SH-SY5Y (cell line): ENCODE results near the gene SCN2B.

Experiments used
- GATA2 ChIP-seq: IDR thresholded peaks from 2 replicates; pipeline ENCODE4 v1.6.1; 2011; ENCODE audit warnings: mild to moderate bottlenecking, low read depth, low read length
- GATA3 ChIP-seq: IDR thresholded peaks from 2 replicates; pipeline ENCODE4 v1.6.1; 2011; ENCODE audit warnings: low read depth, mild to moderate bottlenecking, low read length, moderate library complexity

The SCN2B gene

DNA sequence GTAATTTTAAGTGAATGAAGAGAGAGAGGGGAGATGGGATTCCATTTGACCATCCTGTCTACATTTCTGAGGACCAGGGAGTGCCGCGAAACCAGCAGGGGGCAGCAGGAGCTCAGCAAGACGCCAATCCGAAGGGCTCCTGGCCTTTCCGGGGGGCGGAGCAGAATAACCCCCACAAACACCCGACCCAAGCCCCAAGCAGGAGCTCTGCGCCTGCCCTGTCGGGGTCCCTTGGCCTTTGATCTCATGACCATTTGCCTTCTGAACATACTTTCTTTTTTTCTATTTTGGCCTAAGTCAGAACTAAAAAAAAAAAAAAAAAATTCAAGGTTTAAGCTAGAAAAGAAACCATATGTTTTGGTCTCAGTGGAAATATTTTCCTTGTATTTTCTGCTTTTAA lies 21.9 kb upstream of the SCN2B start:
- TF ChIP-seq GATA2 (no peak), GATA3 (no peak)

DNA sequence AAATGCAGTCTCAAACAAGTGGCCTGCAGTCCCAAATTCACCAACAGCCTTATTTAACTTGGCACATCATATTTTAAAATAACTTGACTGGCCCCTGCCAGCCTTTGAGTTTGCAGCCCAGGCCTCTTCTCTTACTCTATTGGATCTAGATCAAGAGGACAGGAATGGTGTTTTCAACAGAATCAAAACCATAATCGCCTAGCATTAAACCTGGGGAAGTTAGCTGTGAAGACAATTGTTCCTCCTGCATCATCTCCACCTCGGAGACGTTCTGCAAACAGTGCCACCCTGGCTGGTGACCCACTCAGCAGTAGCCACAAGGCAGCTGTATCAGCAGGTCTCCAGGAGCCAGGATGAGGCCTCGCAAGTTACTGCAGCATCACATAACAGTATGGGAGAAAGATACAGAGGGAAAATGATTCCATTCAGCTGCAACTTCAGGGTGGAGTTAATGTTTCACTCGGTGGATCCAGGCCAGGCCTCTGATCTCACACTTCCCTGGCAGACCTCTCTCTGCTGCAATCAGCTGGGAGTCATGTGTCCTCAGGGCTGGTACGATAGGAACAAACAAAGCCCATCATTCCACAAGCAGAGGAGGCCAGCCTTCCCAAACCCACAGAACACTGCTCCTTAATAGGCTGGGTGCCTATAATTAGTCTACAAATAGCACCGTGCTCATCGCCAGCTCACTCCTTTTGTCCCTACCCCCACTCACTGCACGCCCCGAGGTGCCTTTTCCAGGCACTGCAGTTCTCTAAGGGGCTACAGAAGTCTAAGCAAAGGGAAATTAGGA lies 18.6 kb upstream of the SCN2B start:
- TF ChIP-seq GATA2 (no peak), GATA3 (no peak)

DNA sequence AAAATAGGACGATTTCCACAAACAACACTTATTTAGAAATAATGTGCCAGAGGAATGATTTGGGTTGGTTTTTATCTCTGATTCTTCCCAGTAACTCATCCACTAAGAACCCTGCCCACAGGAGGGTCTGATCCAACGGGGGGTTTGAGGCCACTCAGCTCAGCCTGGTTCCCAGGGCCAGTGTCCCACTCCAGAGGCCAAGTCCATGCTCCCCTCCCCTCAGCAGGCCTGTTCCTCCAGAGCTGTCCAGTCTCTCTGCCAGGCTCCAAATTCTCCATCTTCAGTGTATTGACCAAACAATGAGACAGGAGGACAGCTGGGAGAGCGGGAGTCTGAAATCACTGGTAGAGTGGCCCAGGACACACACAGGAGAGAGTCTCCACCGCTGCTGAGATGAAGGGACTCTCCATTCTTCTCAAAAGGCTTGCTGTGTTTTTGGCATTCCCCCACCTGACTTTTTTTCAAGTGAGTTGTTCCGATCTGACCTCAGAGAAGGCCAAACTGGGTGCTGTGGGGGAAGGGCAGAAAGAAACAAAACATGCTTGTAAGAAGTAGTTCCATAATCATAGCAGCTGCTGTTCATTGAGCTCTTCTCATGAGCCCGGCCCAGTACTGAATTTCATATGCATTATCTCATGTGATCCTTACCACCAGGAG lies 17.6 kb upstream of the SCN2B start:
- TF ChIP-seq GATA2 (no peak), GATA3 (no peak)

DNA sequence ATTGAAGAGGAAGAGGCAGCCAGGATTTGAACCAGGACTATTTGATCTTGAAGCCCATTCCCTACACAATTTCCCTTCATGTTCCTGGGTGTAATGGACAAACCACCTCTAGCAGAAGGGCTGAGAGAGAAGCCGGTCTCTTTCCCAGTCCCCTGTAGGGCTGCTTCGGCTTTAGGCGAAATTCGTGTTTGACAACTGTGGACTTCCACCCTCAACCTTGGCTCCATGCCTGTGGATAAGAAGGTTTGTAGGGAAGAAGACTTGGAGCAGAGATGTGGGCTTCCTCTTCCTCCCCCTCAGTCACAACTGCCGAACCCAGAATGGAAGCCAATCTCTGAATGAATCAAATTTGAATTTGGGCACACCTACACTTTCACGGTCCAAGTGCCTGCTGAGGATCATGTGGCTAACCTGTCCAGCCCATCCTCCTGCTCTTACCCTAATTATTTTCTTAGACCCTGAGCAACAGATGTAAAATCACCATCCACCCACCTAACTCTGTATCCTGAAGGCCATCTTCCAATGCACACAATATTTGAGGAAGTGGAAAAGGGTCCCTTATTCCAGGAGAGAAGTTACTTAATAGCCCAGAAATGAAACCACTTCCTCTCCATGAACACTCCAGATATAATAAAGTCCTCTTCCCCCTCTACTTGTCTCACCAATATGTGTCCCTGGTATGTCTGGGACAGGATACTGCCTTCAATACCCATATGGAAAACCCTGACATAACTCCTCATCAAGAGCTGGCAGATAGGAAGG lies 10.1 kb upstream of the SCN2B start:
- TF ChIP-seq GATA2 (no peak), GATA3 (no peak)

DNA sequence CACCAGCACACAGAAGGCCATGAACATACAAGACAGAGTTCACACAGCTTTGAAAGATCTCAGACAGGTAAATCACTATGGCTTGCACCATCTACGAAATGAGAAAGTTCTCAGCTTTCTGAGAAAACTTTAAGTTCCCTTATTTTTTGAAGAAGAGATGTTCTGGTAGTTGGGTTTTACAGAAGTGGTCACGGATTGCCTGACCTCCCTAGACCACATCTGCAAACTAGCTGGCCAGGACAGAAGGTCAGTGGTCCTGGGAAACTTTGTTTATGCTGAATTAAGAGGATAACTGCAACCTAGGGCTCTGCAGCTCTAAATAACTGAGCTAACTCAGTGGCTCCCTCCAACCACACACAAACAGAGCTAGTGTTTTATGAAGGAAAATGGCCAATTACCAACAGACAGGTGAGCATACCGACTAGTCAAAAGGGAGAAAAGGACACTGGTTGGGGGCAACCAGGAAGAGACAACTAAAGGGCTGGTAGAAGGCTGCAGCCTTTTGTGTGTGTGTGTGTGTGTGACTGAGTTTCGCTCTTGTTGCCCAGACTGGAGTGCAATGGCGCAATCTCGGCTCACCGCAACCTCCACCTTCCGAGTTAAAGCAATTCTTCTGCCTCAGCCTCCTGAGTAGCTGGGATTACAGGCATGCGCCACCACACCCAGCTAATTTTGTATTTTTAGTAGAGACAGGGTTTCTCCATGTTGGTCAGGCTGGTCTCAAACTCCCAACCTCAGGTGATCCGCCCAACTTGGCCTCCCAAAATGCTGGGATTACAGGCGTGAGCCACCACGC lies 8.5 kb upstream of the SCN2B start:
- TF ChIP-seq GATA3, result no peak
- no peak for TF ChIP-seq GATA2

DNA sequence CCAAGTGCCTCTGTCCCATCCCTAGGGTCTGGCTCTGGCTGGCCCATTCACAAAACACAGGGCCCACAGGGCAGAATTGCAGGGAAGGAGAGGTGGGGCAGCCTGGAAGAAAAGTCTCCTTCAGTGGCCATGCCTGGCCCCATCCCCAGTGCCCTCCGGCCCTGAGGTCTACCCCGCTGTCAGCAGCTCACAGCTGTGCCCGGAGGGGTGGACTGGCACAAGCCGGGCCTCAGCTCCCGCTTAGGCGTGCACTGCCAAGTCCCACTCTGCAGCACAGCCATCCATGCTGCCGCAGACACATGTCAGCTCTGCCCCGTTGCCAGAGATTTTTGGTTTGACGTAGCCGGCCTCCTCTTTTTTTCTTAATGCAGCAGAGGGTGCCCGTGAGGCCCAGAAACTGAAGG lies 3.9 kb upstream of the SCN2B start:
- no peak for TF ChIP-seq GATA3
- TF ChIP-seq GATA2, result no peak

DNA sequence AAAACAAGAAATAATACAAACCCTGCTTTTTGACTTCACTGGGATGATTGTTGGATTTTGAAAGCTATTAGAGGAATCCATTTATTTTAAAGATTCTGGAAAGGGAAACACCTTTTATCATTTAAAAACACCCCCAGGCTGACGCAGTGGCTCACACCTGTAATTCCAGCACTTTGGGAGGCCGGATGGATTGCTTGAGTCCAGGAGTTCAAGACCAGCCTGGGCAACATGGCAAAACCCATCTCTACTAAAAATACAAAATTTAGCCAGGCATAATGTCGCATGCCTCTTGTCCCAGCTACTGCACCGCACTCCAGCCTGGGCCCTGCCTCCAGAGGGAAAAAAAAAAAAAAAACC lies 317 bp upstream of the SCN2B start:
- TF ChIP-seq GATA3 (no peak), GATA2 (no peak)

DNA sequence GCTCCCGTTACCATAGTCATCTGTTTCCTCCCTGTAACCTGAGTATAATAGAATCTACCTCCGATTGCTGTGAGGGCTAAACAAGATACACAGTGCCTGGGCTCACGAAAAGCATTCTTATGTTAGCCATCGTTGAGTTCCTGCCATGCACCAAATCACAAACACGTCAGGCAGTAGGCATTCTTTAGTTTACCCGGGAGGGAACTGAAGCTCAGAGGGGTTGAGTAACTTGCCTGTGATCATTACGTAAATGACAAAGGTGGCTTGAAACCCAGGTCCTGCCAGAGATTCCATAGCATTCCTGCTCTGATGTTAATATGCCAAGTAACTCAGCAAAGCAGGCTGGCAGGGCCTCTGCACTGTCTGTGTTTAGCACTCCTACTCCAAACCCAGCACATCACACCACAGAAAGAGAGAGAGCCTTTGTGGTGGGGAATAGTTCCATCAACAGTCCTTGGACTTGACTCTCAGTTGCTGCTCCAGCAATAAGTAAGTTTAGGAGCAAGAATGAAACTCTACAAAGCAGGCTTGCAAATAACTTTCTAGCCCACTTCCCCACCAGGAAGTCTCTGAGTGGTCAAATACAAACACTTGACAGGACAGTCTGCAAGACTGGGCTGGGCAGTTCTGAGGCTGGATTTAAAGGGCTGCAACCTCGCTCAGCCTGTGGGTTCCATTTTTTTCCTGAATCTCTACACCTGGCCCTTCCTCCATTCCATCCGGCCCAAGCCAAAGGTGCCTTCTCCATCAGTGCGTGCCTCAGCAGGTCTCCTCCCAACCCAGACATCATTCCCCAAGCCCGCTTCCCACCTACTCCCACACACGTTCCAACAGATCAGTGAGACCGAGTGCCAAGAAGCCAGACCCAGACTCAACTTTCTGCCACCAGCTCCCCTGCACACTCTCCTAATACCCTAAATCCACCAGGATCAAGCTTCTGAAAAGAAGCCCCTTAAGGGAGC lies 1.1 kb downstream of the SCN2B start:
- no peak for TF ChIP-seq GATA3
- TF ChIP-seq GATA2, result no peak

DNA sequence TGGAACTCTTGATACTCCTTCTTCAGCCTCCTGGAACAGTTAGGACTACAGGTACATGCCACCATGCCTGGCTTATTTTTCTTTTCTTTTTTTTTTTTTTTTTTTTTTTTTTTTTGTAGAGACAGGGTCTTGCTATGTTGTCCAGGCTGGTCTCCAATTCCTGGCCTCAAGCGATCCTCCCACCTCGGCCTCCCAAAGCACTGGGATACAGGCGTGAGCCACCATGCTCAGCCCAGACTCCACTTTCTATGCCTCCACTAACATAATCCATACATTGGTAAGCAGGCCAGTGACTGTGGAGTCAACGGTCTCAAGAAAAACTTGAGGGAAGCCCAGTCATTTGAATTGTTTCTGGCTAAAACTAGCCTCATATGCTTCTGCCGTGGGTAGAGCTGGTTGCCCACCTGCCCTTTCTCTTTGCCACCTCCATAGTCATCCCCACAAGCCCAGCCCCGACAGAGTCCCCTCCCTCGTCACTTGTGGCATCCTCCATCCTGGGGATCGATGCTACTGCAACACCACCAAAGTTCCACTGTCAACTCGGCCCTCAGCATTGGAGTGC lies 2.4 kb downstream of the SCN2B start:
- TF ChIP-seq GATA3 (no peak), GATA2 (no peak)

DNA sequence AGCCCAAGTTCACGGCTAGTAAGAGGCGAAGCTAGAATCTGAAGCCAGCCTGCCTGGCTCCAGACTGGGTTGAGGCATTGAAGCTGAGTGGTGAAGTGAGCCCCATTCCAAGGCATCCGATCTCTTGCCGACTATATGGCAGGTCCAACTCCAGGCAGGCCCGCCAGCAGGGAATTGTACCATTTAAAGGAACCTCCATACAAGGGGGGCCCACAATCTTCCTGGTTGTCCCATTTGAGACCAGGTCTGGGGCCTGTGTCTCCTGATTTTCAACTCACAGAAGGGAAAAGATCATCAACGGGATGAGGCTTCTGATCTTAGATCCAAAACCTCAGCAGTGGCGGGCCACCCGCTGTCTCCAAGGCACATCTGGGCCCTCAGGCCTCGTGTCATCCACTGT lies 4.1 kb downstream of the SCN2B start:
- no peak for TF ChIP-seq GATA2
- no peak for TF ChIP-seq GATA3

DNA sequence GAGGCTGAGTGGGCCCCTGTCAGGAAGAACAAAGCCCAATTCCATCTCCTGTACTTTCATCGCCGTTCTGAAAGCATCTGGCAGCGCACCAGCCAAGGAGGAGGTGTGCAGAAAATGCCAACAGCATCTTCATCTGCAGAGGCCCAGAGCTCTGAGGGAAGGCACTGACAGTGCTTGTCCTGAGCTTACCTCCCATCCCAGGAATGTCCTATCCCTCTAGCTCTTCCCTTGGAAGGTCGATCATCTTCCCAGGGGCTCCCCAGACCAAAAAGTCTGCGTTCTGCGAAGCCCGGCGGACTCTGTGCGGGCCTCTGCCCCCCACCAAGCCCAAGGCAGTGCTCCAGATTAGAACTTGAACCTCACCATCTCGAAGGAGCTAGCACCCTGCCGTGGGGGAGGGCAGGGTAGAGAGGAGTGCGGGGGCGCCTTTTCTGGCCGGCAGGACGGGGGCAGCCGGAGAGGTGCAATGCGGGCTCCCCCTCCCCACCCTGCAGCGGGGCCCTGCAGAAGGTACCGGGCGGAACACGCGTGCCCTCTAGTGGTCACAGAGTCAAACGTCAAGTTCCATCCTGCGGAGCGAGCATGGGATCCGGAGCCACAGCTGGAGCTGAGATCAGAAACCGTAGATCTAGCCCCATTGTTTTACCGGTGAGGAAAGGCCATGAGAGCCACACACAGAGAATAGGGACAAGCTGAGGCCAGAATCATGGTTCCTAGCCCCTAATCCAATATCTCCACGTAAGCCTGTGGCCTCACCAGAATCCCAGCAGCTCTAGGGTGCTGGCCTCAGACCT lies 5.0 kb downstream of the SCN2B start:
- no peak for TF ChIP-seq GATA3
- TF ChIP-seq GATA2, result no peak

DNA sequence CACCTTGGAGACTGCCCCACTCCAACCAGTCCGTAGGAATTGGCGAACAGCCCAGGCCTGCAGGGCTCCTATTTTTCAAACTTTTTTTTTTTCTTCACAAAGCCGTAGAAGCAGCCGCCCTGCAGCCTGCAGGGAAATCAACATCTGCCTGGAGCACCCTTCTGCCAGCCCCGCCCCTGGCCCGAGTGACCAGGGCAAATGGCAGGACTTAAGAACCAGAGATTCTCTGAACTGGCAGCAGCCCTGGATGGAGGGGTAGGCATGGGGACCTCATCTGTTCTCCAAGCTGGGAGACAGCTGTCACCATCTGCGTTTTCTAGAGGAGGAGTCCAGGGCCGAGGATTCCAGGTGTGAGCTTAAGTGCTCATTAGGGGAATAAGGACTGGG lies 5.6 kb downstream of the SCN2B start:
- TF ChIP-seq GATA3 (no peak), GATA2 (no peak)
